NCI-H2107 treated with DMSO at 0.1 percent for 48 hours (cell line): ENCODE measurements around the gene HSD3B2.

Experiments used
- DNase-seq: peaks from one replicate; lab custom pipeline; 2025; ENCODE audit not compliant: unreplicated experiment; lab: John Stamatoyannopoulos, UW

The HSD3B2 gene

DNA sequence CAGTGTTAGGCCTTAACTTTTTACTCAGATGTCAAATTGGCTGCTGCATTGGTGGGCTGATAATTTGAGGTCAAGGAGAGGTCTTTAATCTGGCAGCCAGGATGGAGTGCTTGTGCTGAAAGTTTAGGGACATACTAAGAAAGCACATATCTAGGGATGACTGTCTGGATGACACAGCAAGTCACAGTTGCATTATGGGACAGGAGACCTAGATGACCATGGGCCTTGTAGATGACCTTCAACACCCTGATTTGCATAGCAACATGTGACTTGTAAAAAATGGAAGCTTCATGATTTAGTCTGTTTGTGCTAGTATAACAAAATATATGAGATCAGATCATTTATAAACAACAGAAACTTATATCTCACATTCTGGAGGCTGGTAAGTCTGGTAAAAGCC, 18.0 kb upstream of the HSD3B2 start:
- no peak for DNase-seq

DNA sequence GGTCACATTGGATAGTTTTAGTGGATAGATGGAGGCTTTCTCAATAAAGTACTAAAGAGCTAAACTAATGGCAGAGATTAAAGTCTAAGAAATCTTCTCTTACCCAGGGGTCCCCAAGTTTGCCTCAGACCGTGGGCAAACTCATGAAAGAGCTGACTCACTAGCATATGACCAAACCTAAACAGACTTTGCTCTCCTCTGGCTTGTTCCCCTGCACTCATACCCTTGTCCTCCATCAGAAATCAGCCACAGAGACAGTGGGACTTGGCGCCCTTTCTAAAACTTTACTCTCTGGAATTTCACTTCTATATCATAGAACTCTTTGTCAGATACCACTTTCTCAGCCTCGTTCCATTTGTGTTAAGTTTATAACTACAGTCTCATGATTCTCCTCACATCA, 17.0 kb upstream of the HSD3B2 start:
- no peak for DNase-seq

DNA sequence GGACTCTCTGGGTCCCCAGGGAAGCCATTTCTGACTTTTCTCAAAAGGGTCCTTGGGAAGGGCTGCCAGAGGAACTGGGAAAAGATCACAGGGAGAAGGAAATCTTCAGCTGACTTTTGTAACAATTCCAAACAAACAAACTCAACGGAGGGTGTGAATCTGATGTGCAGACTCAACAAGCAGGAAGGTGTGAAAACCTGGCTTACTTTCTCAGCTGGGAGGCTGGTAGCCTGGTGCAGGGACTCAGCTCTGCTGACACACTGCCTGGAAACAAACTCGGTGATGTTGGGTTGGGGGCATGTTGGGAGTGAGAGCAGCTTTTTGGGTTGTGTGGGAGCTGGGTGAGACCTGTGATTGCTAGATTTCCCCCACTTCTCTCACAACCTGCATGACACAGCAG, 10.2 kb upstream of the HSD3B2 start:
- DNase-seq, result no peak

DNA sequence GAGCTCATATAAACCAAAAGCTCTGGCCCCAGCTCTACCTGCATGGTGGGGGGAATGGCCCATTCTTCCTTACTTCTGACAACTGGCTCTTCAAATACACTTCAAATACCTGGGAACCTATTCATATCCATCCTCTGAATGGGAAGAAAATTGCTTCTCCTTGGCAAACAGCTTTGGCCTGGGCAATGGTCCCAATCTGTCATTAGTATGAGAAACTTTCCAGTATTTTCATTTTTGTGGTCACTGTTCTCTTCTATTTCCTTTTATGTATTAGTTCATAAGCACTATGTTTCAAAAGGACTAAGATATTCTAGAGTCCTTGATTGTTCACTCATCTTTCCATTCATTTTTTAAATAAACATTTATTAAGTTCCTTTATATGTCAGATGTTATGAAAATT, 5.2 kb upstream of the HSD3B2 start:
- DNase-seq, result no peak

DNA sequence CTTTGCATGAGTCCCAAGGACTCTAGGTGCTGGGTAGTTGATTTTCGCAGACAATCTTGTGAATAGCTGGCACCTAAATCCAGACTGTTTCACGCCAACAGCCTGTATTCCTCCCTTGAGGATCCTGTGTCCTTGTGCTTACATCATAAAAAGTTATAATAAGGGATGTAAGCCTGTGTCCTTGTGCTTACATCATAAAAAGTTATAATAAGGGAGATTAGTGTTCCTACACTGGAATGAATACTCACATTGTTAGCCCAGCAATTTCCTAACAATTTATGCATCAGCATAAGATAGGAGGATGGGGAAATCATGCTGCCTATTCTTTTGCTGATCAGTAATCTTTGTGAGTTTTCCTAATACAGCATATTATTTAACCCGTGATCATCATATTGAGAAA, 4.0 kb upstream of the HSD3B2 start:
- no peak for DNase-seq

DNA sequence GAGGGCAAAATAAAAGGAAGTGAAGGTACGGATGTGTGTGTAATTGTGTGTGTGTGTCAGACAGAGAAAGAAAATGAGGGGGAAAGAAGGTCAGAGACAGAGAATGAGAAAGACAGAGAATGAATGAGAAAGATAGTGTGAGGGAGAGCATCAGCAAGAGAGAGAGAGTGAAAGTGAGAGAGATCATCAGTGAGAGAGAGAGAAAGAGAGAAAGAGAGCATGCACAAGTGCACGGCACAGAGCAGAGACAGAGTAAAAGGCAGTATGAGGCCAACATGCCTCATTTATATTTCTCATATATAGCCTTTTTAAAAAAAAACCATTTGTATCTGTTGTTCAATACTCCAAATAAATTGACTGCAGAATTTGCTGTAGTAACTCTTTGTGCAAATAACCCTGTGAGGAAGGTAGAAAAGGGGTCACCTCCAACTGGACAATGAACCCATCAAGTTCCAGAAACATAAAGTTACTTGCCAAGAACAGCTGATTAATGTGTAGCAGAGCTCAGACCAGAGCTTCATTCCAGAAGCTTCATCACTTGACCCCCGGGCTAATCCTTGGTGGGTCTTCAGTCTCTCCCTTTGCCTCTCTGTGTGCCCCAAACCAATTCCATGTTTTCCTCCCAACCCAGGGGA, 1.2 kb downstream of the HSD3B2 start:
- DNase-seq, result no peak

DNA sequence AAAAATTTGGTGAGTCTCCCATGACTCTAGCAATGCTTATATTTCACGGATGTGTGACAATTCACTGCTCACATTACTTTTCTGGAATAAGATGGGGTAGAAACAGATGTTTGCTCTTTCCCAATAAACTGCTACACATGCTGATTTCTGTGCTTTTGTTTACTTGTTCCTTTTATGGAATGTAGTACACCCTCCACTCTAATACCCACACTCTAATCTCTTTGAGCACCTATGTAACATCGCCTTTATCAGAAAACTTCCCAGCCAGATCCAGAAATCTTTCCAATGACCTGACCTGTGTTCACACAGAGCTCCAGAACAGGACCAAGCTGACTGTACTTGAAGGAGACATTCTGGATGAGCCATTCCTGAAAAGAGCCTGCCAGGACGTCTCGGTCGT, 4.2 kb downstream of the HSD3B2 start:
- no peak for DNase-seq

DNA sequence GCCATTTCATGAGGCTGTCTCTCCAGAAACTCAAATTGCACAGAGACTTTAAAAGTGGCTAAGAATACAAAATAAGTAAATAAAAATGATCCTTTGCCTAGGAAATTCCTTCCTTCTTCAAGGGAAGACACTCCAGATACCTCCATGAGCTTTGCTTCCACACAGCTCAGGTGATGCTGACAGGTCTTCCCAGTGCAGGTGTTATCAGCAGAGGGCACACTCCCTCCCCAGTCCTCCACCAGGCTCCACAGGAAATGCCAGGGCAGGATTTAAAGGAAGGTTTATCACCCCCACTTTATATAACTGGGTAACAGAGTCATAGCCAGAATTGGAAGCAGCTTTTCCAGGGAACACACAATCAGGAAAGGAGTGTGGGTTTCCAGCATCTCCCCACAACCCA, 5.7 kb downstream of the HSD3B2 start:
- no peak for DNase-seq

DNA sequence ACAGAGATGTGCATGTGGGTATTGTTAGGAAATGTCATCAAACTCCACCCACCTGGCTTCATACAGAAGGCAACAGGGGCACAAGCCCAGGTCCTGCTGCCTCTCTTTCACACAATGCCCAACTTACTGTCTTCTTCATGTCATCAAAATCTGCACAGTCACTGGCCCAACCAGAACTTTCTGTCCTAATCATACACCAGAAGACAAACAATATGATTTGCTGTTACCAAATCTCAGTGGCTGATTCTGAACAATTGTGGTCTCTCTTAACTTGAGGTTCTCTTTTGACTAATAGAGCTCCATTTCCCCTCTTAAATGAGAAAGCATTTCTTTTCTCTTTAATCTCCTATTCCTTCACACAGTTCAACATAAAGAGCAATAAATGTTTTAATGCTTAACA, 7.7 kb downstream of the HSD3B2 start:
- DNase-seq, result no peak

DNA sequence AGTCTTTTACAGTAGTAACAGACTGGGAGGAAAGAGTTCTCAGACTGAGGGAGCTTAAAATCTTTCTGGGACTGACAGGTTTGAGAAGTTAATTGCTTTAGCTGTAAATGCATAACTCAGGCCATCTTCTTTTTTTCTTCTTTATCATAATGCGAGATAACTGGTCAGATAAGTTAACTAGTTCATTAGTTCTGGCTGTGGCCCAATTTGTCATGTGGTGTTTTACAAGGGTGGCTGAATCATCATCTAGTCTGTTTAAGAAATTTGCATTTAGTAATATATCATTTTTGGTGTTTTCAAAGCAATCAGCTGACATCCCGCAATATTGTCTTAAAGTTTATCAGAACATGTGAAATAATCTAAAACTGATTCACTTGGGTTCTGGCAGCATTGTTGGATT, 14.0 kb downstream of the HSD3B2 start:
- DNase-seq, result no peak

DNA sequence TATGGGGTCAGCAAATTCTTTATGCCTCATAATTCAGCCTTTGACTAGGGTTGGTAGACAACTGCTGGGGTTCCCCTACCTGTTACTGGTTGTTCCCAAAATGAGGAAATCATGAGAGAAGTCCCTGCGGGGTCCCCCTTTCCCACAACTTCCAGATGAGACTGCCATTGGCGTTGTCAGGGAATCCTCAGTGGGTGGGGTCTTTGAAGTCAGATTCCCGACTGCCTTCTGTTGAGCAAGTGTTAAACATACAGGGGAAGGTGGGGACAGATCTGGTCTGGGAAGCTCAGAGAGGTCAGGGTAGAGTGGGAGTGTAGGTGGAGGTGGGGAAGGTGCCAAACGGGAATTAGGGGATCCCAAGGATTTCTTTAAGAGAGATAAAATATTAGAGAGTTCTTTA, 14.7 kb downstream of the HSD3B2 start:
- DNase-seq, result no peak

DNA sequence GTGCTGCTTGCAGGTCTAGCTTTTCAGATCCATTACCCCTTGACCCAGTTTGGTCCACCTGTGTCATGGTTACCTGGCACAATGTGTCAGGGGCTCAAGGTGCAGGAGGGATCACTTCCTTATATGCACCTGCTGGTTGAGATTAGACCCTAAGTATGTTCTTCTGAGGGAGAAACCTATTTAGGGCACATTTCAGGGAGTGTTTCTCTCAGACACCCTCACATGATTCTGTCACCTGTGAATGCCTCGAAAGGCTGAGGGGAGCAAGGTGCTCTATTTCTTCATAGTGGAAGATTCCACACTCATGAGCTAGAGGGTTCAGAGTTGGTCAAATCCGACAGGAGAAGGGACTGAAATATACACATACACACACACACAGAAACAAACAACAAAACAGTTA, 15.5 kb downstream of the HSD3B2 start:
- DNase-seq, result no peak

DNA sequence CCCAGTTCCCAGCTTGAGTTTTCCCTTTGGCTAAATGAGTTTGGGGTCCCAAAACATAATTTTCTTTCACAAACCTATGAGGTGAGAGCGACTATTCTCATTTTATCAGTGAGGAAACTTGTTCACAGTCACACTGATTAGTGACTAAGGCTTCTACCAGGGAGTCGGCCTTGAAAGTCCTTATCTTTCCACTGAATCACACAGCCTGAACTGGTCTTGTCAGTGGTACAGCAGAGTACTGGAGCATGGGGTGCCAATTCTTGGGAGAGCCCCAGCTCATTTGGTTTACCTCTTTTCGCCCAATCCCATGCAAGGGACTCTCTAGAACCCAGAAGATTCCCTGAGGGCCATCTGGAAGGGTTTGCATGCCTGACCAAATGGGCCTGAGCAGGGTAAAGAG, 16.9 kb downstream of the HSD3B2 start:
- no peak for DNase-seq

DNA sequence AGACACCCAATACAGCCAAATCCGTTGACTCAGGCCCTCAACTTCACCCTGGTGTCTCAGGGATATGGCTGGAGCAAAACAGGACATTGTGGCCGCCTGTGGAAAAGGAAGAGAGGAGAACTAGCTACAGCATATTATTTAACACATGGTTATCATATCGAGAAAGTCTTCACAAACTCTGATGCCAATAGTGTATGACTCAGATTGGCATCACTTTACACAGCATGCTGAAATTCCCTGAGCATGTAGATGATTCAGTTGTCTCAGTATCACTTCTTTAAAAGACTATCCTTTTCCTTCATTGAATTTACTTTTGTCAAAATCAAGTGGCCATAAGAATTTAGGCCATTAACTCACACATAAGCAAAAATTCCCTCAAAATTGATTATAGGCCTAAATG, 20.1 kb downstream of the HSD3B2 start:
- no peak for DNase-seq

DNA sequence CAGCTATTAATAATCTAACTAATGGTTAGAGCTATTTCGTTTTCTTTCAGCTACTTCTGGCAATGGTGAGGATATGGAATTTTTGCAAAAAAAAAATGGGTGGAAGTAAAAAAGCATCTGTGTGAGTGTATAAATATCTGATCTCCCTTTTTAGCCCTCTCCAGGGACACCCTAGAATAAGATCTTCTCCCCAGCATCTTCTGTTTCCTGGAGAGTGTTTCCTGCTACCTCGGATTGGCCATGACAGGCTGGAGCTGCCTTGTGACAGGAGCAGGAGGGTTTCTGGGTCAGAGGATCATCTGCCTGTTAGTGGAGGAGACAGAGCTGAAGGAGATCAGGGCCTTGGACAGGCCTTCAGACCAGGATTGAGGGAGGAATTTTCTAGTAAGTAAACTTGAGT, 23.8 kb downstream of the HSD3B2 start:
- no peak for DNase-seq

DNA sequence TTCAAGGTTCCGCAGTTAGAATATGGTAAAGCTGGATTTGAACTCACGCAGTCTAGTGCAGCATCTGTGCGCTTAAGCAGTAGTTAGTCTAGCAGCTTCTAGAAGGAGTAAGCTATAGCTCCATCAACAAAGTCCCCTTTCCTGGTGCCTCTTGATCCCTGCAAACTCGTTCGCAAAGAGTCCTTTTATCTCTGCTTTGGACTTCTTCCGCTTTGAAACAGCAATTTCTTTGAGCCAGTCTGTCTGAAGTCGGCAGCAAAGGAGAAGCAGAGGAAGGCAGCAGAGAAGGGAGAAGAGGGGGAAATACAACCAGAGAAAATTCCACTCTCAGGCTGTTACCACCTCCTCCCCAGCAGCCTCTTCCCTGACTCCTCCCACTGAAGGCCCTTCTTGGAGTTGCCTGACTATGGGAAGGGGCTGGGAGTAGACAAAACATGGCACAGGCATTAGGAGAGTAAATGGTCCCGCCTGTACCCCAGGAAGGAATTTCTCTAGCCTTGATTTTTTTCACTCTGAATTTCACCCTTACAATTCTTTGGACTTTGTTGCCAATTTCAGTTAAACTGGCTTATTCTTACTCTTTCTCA, 25.9 kb downstream of the HSD3B2 start:
- no peak for DNase-seq

DNA sequence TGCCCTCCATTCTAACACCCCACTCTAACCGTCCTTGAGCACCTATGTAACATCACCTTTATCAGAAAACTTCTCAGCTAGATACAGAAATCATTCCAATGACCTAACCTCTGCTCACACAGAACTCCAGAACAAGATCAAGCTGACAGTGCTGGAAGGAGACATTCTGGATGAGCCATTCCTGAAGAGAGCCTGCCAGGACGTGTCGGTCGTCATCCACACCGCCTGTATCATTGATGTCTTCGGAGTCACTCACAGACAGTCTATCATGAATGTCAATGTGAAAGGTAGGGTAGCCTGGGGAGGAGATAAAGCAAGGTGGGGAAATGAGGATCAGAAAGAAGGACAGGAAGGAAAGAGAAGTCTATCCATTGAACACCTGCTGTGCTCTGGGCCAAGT, 27.8 kb downstream of the HSD3B2 start:
- no peak for DNase-seq

DNA sequence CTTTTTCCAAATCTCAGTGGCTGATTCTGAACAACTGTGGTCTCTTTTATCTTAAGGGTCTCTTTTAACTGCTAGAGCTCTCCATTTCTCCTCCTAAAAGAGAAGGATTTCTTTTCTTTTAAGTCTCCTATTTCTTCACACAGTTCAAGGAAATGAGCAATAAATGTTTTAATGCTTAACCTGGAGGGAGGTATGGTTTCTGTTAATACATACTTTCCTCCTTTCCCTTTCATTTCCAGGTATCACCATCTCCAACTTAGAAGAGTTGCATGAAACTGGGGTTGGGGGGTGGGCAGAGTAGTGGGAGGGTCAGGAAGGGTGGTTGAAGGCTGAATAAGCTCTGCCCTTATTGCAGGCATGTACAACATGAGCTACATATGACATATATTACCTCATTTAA, 31.4 kb downstream of the HSD3B2 start:
- DNase-seq, result no peak

DNA sequence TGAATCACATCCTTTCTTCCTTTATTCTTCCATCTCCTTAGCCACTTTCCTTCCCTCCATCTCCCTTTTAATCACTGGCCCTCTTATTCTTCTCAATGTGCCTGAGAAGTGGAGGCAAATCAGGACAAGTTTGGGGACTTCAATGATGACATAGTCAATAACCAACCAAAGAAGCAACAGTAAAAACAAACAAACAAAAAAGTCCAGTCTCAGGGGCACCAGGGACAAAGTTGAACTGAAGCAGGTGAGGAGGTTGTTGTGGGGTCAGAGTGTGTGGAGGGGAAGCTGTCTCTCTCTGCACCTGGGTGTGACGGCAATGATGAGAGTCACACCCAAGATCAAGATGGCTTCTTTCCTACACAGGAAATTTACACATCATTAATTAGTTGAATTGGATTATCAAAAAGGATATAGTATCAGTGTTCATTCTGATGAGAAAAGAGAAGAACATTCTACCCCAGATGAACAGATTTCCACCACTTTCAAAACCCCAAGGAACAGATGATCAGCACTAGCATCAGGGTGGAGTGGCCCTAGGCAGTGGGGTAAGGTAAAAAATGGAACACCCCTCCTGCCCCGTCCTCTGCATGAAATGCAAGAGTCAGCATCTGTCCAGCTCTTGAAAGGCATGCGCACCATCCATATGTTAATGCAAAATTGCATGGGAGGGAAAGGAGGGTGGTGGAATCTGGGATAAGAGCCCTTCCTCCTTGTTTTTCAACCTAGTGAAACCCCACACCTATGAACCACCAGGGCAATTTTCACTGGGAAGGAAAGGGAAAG, 32.6 kb downstream of the HSD3B2 start:
- DNase-seq, result no peak

DNA sequence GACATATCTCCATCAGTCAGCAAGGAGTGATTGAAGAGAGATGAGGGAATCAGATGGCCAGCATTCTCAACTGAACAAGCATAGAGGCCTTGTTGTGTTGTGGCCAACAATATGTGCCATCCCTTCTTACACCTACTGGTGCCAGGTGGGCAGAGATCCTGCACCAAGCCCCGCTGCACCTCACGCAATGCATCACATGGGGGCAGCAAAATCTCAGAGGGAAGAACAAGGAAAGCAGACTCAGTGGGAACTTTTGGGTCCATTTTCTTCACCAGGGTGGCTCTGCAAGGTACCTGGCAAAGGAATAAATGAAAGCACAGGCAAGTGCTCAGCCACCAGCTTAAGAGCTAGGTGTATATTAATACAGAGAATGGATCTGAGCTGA, 33.2 kb downstream of the HSD3B2 start:
- DNase-seq, result no peak

DNA sequence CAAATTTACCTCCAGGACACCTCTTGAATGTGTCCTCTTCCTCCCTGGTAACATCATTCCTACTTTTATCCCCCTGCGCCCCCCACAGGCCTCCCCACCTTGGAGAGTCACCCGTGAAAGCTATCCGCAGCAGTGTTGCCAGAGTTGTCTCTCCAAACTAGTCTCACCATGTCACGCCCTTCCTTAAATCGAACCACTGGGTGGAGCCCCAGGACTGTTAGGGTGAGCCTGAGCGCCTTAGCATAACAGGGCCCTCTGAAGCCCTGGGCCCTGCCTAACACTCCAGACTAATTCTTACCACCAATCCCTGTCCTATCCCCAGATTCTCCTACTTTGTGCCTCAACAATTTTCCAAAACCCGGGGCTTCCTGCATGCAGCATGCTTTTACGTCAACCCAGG, 35.0 kb downstream of the HSD3B2 start:
- no peak for DNase-seq

DNA sequence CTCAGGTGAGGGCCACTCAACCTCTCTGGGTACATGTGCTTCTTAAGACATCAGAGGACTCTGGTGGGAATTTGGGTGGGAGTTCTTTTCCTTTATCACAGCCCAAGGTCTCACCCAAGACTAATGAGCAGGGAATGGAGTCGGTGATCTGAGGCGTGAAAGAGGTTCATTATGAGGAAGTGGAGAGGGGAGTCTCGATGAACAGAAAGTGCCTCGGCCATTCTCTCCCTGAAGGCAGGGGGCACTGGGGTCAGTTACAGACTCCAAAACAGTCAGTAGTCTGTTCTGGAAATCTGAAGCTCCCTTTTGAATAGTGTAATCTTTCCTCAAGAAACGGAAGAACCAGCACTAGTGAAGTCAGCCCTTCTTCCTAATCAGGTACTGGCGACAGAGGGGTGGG, 36.2 kb downstream of the HSD3B2 start:
- DNase-seq, result no peak

DNA sequence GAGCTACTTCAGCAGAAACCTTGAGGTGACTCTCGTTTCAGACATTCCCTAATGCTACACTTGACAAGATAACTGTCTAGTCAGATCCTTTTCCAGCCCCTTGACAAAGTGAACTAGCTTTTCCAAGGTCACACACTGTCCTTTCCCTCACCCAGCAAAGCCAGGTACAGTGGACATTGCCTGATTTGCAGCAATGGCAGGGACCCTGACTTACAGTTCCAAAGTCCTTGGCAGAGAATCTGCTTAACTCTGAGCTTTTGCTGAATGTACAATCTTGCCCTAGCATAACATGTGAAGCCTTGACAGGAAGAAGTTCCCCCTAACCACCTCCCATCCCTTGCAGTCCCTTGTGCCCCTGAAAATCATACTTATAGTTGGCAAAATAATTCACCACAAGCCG, 37.1 kb downstream of the HSD3B2 start:
- no peak for DNase-seq
